MM.1S (cell line): ENCODE data around the gene MACROH2A2.

Experiments
- DNase-seq: peaks from one replicate; pipeline ENCODE4 v3.0.0-alpha.2; 2015
- H2AFZ ChIP-seq: fragments of 300-600 bp; sonication (generic); 2 replicates; pipeline ENCODE4 v1.6.0; 2016; ENCODE audit warnings: antibody characterized with exemption, low read length
- H3F3A ChIP-seq: fragments of 300-600 bp; sonication (generic); 2 replicates; pipeline ENCODE4 v1.6.1; 2016; ENCODE audit warnings: mild to moderate bottlenecking, antibody characterized with exemption, low read length, moderate library complexity, mixed read lengths; ENCODE audit not compliant: insufficient read depth
- H3K27ac ChIP-seq: fragments of 300-600 bp; sonication (generic); 2 replicates; pipeline ENCODE4 v1.5.1; 2016; ENCODE audit warnings: mild to moderate bottlenecking, low read length
- H3K27me3 ChIP-seq: fragments of 300-600 bp; sonication (generic); replicated peaks from 2 replicates; pipeline ENCODE4 v1.6.0; 2016; ENCODE audit warnings: low read length; ENCODE audit not compliant: insufficient read depth
- H3K36me3 ChIP-seq: fragments of 300-600 bp; sonication (generic); replicated peaks from 2 replicates; pipeline ENCODE4 v1.6.1; 2016; ENCODE audit warnings: mild to moderate bottlenecking, low read length, mixed read lengths; ENCODE audit not compliant: insufficient read depth
- H3K4me1 ChIP-seq: fragments of 300-600 bp; sonication (generic); 2 replicates; pipeline ENCODE4 v1.6.1; 2016; ENCODE audit warnings: low read length, mixed read lengths
- H3K4me2 ChIP-seq: fragments of 300-600 bp; sonication (generic); 2 replicates; pipeline ENCODE4 v1.6.0; 2016; ENCODE audit warnings: low read depth, low read length
- H3K4me3 ChIP-seq: fragments of 300-600 bp; sonication (generic); 2 replicates; pipeline ENCODE4 v1.5.1; 2016; ENCODE audit warnings: low read length, mixed read lengths
- H3K79me2 ChIP-seq: fragments of 300-600 bp; sonication (generic); 2 replicates; pipeline ENCODE4 v1.6.1; 2016; ENCODE audit warnings: mixed run types, low read length, mixed read lengths
- H3K9ac ChIP-seq: fragments of 300-600 bp; sonication (generic); 2 replicates; pipeline ENCODE4 v1.6.1; 2016; ENCODE audit warnings: low read length, mixed read lengths
- H3K9me2 ChIP-seq: fragments of 300-600 bp; sonication (generic); replicated peaks from 2 replicates; pipeline ENCODE4 v1.6.1; 2016; ENCODE audit warnings: mild to moderate bottlenecking, low read length, mixed read lengths; ENCODE audit not compliant: insufficient read depth
- H3K9me3 ChIP-seq: fragments of 300-600 bp; sonication (generic); replicated peaks from 2 replicates; pipeline ENCODE4 v1.6.1; 2016; ENCODE audit warnings: mild to moderate bottlenecking, low read length, mixed read lengths; ENCODE audit not compliant: insufficient read depth
- H4K20me1 ChIP-seq: fragments of 300-600 bp; sonication (generic); 2 replicates; pipeline ENCODE4 v1.6.1; 2016; ENCODE audit warnings: mild to moderate bottlenecking, low read length, moderate library complexity, mixed read lengths; ENCODE audit not compliant: insufficient read depth
- EZH2 ChIP-seq: fragments of 300-600 bp; sonication (generic); optimal IDR thresholded peaks from 2 replicates; pipeline ENCODE3; 2017; ENCODE audit warnings: low read depth, mild to moderate bottlenecking, antibody characterized with exemption, low read length, mixed read lengths
- EZH2phosphoT487 ChIP-seq: fragments of 300-600 bp; sonication (generic); IDR thresholded peaks from 2 replicates; pipeline ENCODE4 v1.6.1; 2018; ENCODE audit warnings: antibody characterized with exemption, low read length
- TF ChIP-seq, protein P1 (sequence below): fragments of 300-600 bp; sonication (generic); IDR thresholded peaks from 2 replicates; pipeline ENCODE4 v1.5.1; 2016; ENCODE audit warnings: antibody characterized with exemption, low read length, mixed read lengths

The MACROH2A2 gene

DNA sequence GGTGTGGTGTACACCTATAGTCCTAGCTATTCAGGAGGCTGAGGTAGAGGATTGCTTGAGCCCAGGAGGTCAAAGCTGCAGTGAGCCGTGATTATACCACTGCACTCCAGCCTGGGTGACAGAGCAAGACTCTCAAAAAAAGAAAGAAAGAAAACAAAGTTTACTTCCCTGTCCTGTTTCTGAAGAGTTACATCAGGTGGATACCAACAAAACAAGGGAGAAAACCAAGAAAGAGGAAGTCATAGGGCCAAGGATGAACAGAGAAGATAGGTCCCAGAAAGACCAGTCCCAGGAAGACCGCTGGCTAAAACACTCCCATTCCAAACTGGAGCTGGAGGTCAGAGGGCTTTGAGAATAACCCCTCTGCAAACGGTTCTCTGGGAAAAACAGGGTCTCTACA is 13.5 kb downstream of the MACROH2A2 start:
- H2AFZ ChIP-seq = no peak overlapping the region
- H3K79me2 ChIP-seq = no peaks in the 10 kb centered on the region
- H3K9ac ChIP-seq = no peak overlapping the region
- no peak overlapping the region for H3K27ac ChIP-seq
- H3K4me2 ChIP-seq = no peak overlapping the region
- H4K20me1 ChIP-seq = no peaks in the 10 kb centered on the region
- no peaks in the 10 kb centered on the region for H3K9me3 ChIP-seq
- DNase-seq = no peak
- H3K27me3 ChIP-seq = no peaks in the 10 kb centered on the region
- TF ChIP-seq, protein P1, sequence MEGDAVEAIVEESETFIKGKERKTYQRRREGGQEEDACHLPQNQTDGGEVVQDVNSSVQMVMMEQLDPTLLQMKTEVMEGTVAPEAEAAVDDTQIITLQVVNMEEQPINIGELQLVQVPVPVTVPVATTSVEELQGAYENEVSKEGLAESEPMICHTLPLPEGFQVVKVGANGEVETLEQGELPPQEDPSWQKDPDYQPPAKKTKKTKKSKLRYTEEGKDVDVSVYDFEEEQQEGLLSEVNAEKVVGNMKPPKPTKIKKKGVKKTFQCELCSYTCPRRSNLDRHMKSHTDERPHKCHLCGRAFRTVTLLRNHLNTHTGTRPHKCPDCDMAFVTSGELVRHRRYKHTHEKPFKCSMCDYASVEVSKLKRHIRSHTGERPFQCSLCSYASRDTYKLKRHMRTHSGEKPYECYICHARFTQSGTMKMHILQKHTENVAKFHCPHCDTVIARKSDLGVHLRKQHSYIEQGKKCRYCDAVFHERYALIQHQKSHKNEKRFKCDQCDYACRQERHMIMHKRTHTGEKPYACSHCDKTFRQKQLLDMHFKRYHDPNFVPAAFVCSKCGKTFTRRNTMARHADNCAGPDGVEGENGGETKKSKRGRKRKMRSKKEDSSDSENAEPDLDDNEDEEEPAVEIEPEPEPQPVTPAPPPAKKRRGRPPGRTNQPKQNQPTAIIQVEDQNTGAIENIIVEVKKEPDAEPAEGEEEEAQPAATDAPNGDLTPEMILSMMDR = no peak
- TF ChIP-seq EZH2 = no peak
- no peak for TF ChIP-seq EZH2phosphoT487
- H3K9me2 ChIP-seq = no peaks in the 10 kb centered on the region
- H3K4me3 ChIP-seq = no peak overlapping the region
- H3K4me1 ChIP-seq = no peaks in the 10 kb centered on the region
- H3F3A ChIP-seq = no peaks in the 10 kb centered on the region
- H3K36me3 ChIP-seq = no peaks in the 10 kb centered on the region

DNA sequence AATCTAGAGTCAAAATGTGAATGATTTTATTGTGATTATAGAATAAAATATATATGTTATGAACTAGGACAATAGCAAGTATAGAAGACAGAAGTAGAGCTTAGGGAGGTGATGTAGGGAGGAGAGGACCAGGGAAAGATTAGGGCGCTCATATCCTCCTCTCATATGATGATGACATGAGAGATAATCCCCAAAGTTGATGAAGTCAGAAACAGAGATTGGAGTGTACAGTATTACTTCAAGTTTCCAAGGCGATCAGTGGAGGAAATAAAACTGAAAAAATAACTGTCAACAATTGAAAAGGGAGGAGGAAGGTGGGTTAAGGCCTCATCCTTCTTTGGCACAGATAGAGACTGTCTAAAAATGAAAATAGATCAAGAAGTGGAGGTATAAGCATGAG is 14.9 kb downstream of the MACROH2A2 start:
- no peaks in the 10 kb centered on the region for H3K9me2 ChIP-seq
- H4K20me1 ChIP-seq = no peaks in the 10 kb centered on the region
- TF ChIP-seq EZH2 (no peak), EZH2phosphoT487 (no peak)
- TF ChIP-seq, protein P1 = no peak
- H3K27ac ChIP-seq = no peak overlapping the region
- H3K9ac ChIP-seq = no peak overlapping the region
- H3K27me3 ChIP-seq = no peaks in the 10 kb centered on the region
- no peak overlapping the region for H3K4me3 ChIP-seq
- no peak overlapping the region for H2AFZ ChIP-seq
- DNase-seq = no peak
- no peaks in the 10 kb centered on the region for H3F3A ChIP-seq
- no peak overlapping the region for H3K4me2 ChIP-seq
- no peaks in the 10 kb centered on the region for H3K4me1 ChIP-seq
- H3K79me2 ChIP-seq = no peaks in the 10 kb centered on the region
- H3K36me3 ChIP-seq = no peaks in the 10 kb centered on the region
- no peaks in the 10 kb centered on the region for H3K9me3 ChIP-seq

DNA sequence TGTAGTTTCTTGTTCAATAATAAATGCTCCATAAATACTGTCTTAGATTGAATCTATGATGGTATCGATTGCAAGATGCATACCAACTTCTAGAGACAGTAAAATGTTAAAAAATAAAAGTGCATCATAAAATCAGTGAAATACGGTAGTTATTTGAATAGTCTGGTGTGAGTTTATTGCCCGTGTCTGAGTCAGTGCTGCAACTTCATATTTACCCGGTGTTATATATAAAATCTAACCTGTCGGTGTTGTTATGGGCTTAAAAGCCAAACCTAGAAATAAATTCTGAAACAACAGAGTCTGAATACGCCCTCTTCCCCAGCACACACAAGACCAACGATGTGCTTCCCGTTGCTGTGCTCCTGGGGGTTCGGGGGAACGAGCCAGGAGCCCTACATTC is 16.3 kb downstream of the MACROH2A2 start:
- no peak overlapping the region for H2AFZ ChIP-seq
- no peaks in the 10 kb centered on the region for H3K79me2 ChIP-seq
- no peaks in the 10 kb centered on the region for H3F3A ChIP-seq
- H3K4me1 ChIP-seq = no peaks in the 10 kb centered on the region
- TF ChIP-seq, protein P1 = no peak
- TF ChIP-seq EZH2 (no peak), EZH2phosphoT487 (no peak)
- no peaks in the 10 kb centered on the region for H3K27me3 ChIP-seq
- no peak overlapping the region for H3K4me2 ChIP-seq
- H4K20me1 ChIP-seq = no peaks in the 10 kb centered on the region
- H3K9me2 ChIP-seq = no peaks in the 10 kb centered on the region
- DNase-seq = no peak
- no peaks in the 10 kb centered on the region for H3K36me3 ChIP-seq
- H3K4me3 ChIP-seq = no peak overlapping the region
- no peak overlapping the region for H3K9ac ChIP-seq
- no peak overlapping the region for H3K27ac ChIP-seq
- no peaks in the 10 kb centered on the region for H3K9me3 ChIP-seq
